H1 (cell line): ENCODE data around the gene HOXD4.

Source experiments
- BCL11A ChIP-seq, 2 experiments: IDR thresholded peaks; one replicate each; pipeline ENCODE4 v1.6.1; 2011; ENCODE audit warnings: low read depth in 2 of 2, low read length in 2 of 2, mild to moderate bottlenecking in 2 of 2
- CEBPB ChIP-seq: IDR thresholded peaks from 2 replicates; pipeline ENCODE4 v1.6.1; 2012; ENCODE audit warnings: low read depth, low read length
- CTCF ChIP-seq, 3 experiments: IDR thresholded peaks; 1 replicate in 2 of 3; 2 replicates in 1 of 3; pipeline versions ENCODE4 v1.5.1 to v1.6.1; 2011; ENCODE audit warnings: low read length in 3 of 3, mild to moderate bottlenecking in 3 of 3, inconsistent platforms in 2 of 3, low read depth in 1 of 3, moderate library complexity in 1 of 3; ENCODE audit not compliant: insufficient read depth in 1 of 3; ENCODE audit errors: control extremely low read depth in 1 of 3
- EGR1 ChIP-seq: IDR thresholded peaks from 2 replicates; pipeline ENCODE4 v1.6.1; 2011; ENCODE audit warnings: low read depth, low read length, borderline replicate concordance
- GTF2F1 ChIP-seq: IDR thresholded peaks from 2 replicates; pipeline ENCODE4 v1.6.1; 2012; ENCODE audit warnings: low read depth, low read length, improper control_type of control experiment, borderline replicate concordance
- POLR2A ChIP-seq, 2 experiments: IDR thresholded peaks; 1 replicate in 1 of 2; 2 replicates in 1 of 2; pipeline ENCODE4 v1.6.1; 2011; ENCODE audit warnings: low read depth in 2 of 2, low read length in 2 of 2, mild to moderate bottlenecking in 2 of 2; ENCODE audit errors: control extremely low read depth in 1 of 2
- RBBP5 ChIP-seq: IDR thresholded peaks from 2 replicates; pipeline ENCODE4 v1.7.1; 2012; ENCODE audit warnings: low read depth, mild to moderate bottlenecking, inconsistent platforms, low read length, moderate library complexity, borderline replicate concordance
- SP4 ChIP-seq: IDR thresholded peaks from 2 replicates; pipeline ENCODE4 v1.6.1; 2012; ENCODE audit warnings: low read length, inconsistent platforms
- TAF1 ChIP-seq: IDR thresholded peaks from 2 replicates; pipeline ENCODE4 v1.6.1; 2011; ENCODE audit warnings: mild to moderate bottlenecking, low read depth, low read length

- no peak for TF ChIP-seq RBBP5
- TF ChIP-seq CTCF (IDR thresholded peaks at IDR 0.05; ENCODE audit: control extremely low read depth in 1 of 3, insufficient read depth in 1 of 3, low read depth in 1 of 3, low read length in 3 of 3), result no peak
- no peak for TF ChIP-seq EGR1
- no peak for TF ChIP-seq TAF1
- TF ChIP-seq GTF2F1, result no peak
- no peak for TF ChIP-seq POLR2A (IDR thresholded peaks at IDR 0.05; ENCODE audit: control extremely low read depth in 1 of 2, low read depth in 2 of 2, low read length in 2 of 2)
- TF ChIP-seq CEBPB, result no peak
- no peak for TF ChIP-seq BCL11A (IDR thresholded peaks at IDR 0.05; ENCODE audit: low read depth in 2 of 2, low read length in 2 of 2)
- no peak for TF ChIP-seq SP4
Observed at GRCh38 chr2:176170602-176171305, 19.4 kb downstream of the HOXD4 start.
